Lower leg skin (tissue), 4 donors: ENCODE results near the gene MRO. TPM values are rescaled to one million over a fixed set of nuclear protein-coding genes. Genes with fewer than 3 reads are reported as not detected.
A peak's percentile ranks its signal among the peaks of the same experiment; 100 is the strongest.

Source experiments
- DNase-seq, 2 donors: peaks; one replicate each; pipeline ENCODE4 v3.0.0-alpha.2; 2019; ENCODE audit warnings: low spot score in 2 of 2
- H3K4me3 ChIP-seq: fragments of 200-600 bp; sonication (generic); 2 replicates; pipeline ENCODE4 v1.5.1; 2017; ENCODE audit warnings: mild to moderate bottlenecking, low read depth; ENCODE audit not compliant: poor library complexity, severe bottlenecking
- CTCF ChIP-seq, 3 donors: fragments of 450-650 bp; IDR thresholded peaks; one replicate each; pipeline ENCODE4 v1.5.1; 2016; ENCODE audit warnings: antibody characterized with exemption in 3 of 3, mild to moderate bottlenecking in 3 of 3, moderate library complexity in 2 of 3
- POLR2A ChIP-seq, 2 donors: fragments of 450-650 bp; IDR thresholded peaks; one replicate each; pipeline ENCODE4 v1.6.1; 2016 to 2017; ENCODE audit warnings: antibody characterized with exemption in 2 of 2, mild to moderate bottlenecking in 1 of 2, moderate library complexity in 1 of 2
- WGBS, 2 donors: methylation state at CpG; one replicate each; pipeline ENCODE4 v1.1.5; 2018; 5-methylcytosine and 5-hydroxymethylcytosine counted together
- intact Hi-C: fragments of 100-400 bp; cut with DNase I; formaldehyde crosslinking; loops from one replicate; pipeline ENCODE4 v1.15.0; 2023; ENCODE audit warnings: low total_unique reads
- total RNA-seq, 4 donors: library from RNA; depleted of rRNA; stranded (reverse); fragments of >200 nt; gene quantifications; one replicate each; pipeline ENCODE4 v1.1.0, GENCODE V29; 2016

Gene MRO
- total RNA-seq, 4 donors from 2014 or later: 0.10 TPM; not detected in 3

GRCh38 chr18:50751490-50751889 lies 68.3 kb downstream of the MRO start:
- no peak overlapping the region for H3K4me3 ChIP-seq
- peak in 1 of 2 donors; percentile 39 for DNase-seq
- 42% methylated on average over 5 of the region's 5 CpGs for WGBS, 2 donors
- intact Hi-C loops: no loop called here
- TF ChIP-seq CTCF (IDR thresholded peaks at IDR 0.05) (no peak), POLR2A (IDR thresholded peaks at IDR 0.05) (no peak)

DNA sequence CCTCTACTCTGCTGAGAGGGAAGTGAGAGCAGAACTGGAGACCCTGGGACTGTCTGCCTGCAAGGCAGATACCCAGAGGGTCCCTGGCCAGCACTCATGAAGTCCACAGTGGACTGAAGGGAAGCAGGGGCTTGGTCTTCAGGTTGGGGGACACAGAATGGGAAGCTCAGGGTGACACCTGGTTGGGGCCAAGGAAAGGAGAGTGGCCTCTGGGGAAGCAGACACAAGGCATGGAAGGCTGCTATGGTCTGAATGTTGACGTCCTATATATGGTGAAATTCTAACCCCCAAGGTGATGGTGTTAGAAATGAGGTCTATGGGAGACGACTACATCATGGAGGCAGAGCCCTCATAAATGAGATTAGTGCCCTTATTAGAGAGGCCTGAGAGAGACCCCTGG lies 69.3 kb downstream of the MRO start:
- peak in 1 of 2 donors; percentile 42 for DNase-seq
- intact Hi-C loops: no loop called here
- H3K4me3 ChIP-seq: no peak overlapping the region
- no peak for TF ChIP-seq CTCF (IDR thresholded peaks at IDR 0.05)
- TF ChIP-seq POLR2A (IDR thresholded peaks at IDR 0.05): no peak
- WGBS, 2 donors: 72 to 95% methylated on average over 2 of the region's 2 CpGs

DNA sequence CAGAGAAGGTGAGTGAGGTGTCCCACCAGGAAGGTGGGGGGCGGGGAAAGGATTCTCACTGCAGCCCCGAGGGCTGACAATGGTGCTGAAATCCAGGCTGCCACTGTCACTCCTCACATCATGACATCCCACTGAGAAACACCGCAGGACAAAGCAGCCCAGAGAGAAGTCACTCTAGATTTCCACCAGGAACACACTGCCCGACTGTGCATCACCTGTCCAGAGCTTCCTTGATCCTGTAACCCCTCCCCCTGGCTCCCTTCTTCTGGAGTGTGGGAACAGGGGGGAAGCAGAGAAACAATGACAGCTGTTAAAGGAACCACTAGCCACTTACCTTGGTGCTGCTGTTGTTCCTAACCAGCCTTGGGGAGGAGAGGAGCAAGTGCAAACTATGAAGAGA lies 69.9 kb downstream of the MRO start:
- DNase-seq: peak in 1 of 2 donors; percentile 48
- 59 to 62% methylated on average over 4 of the region's 4 CpGs for WGBS, 2 donors
- TF ChIP-seq CTCF (IDR thresholded peaks at IDR 0.05) (no peak), POLR2A (IDR thresholded peaks at IDR 0.05) (no peak)
- intact Hi-C loops: no loop called here
- H3K4me3 ChIP-seq: no peak overlapping the region

- peak in 1 of 2 donors; percentile 48 for DNase-seq
- no peak overlapping the region for H3K4me3 ChIP-seq
- TF ChIP-seq CTCF (IDR thresholded peaks at IDR 0.05) (no peak), POLR2A (IDR thresholded peaks at IDR 0.05) (no peak)
- WGBS, 2 donors: 78 to 81% methylated on average over 5 of the region's 5 CpGs
- intact Hi-C loops: no loop called here
Measured at GRCh38 chr18:50749421-50749820, 70.4 kb downstream of the MRO start.

DNA sequence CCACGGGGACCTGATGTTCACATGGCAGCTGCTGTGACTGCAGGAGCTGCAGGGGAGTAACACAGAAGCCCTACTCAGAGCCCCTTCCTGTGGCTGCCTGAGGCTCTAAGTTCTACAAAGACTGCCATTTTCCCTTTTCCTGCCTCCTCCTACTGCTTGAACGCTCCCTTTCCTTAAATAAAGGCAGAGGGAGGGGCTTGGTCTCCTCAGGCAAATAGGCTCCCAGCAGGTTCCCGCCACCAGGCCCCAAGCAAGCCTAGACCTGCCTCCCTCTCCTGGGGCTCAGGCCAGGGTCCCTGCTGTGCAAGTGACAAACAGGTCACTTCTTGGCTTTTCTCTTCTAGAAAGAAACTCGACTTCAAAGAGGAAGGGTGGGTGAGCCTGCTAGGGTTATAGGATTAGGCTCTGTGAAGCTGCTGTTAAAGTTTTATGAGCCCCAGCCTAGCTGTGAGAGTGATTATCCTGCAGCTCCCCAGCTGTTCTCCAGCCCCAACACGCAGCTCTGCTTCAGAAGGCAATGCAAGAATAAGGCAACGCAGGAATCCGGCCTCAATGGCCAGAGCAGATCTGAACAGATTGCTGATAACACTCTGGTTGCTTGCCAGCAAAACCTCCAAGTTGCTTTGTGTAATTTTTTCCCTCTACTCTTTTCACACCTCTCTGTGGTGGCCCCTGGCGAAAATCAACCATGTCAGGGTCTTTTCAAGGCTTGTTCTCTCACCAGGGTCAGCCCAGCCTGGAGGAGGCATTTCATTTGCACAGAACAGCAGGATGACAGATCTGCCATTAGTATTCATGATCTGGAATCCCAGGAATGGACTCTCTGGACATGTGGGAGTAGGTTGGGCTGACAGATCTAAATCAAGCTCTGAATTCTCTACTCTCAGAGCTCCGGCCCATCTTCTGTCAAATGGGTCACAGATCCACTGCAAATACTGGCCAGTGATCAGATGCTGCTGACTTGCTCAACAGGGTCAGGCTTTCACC lies 71.3 kb downstream of the MRO start:
- WGBS, 2 donors: 40 to 42% methylated on average over 9 of the region's 9 CpGs
- intact Hi-C loops: no loop called here
- no peak overlapping the region for H3K4me3 ChIP-seq
- TF ChIP-seq POLR2A (IDR thresholded peaks at IDR 0.05) (no peak), CTCF (IDR thresholded peaks at IDR 0.05) (no peak)
- DNase-seq: peak in 1 of 2 donors; percentile 49
